ENCODE results near the gene SPATA20.
A peak's percentile ranks its signal among the peaks of the same experiment; 100 is the strongest.

Gene SPATA20

GRCh38 chr17:50540560-50541401 lies 6.2 kb upstream of the SPATA20 start:
- no peak for DNase-seq

- DNase-seq = no peak
These were observed 5.6 kb upstream of the SPATA20 start for GRCh38 chr17:50541402-50541715.

GRCh38 chr17:50541716-50542688 lies 5.0 kb upstream of the SPATA20 start:
- peak in 1 of 2 experiments; percentile 64 for DNase-seq

GRCh38 chr17:50542795-50543774 lies 3.9 kb upstream of the SPATA20 start:
- DNase-seq = no peak

GRCh38 chr17:50544516-50544915 lies 2.5 kb upstream of the SPATA20 start:
- DNase-seq = no peak

- DNase-seq = no peak
These were observed 1.7 kb upstream of the SPATA20 start for GRCh38 chr17:50545311-50545710.

- DNase-seq = no peak
These were observed 306 bp upstream of the SPATA20 start for GRCh38 chr17:50546701-50547034.

GRCh38 chr17:50547736-50548083 lies 736 bp downstream of the SPATA20 start:
- DNase-seq = no peak

- DNase-seq = no peak
These were observed 1.9 kb downstream of the SPATA20 start for GRCh38 chr17:50548831-50549230.

- no peak for DNase-seq
These were observed 2.4 kb downstream of the SPATA20 start for GRCh38 chr17:50549256-50549941.

- no peak for DNase-seq
These were observed 3.0 kb downstream of the SPATA20 start for GRCh38 chr17:50549969-50550368.

GRCh38 chr17:50550661-50551432 lies 3.9 kb downstream of the SPATA20 start:
- DNase-seq = peak; percentile 40 to 43

GRCh38 chr17:50551433-50551815 lies 4.5 kb downstream of the SPATA20 start:
- DNase-seq = no peak

GRCh38 chr17:50551884-50552283 lies 4.9 kb downstream of the SPATA20 start:
- no peak for DNase-seq

- no peak for DNase-seq
These were observed 7.2 kb downstream of the SPATA20 start for GRCh38 chr17:50554201-50554600.

- no peak for DNase-seq
These were observed 9.8 kb downstream of the SPATA20 start for GRCh38 chr17:50556803-50557202.

GRCh38 chr17:50557630-50558029 lies 10.7 kb downstream of the SPATA20 start:
- DNase-seq = no peak

- no peak for DNase-seq
These were observed 11.1 kb downstream of the SPATA20 start for GRCh38 chr17:50558091-50558490.

GRCh38 chr17:50558581-50558940 lies 11.6 kb downstream of the SPATA20 start:
- DNase-seq = no peak

GRCh38 chr17:50558941-50559614 lies 12.1 kb downstream of the SPATA20 start:
- no peak for DNase-seq

- peak; percentile 51 to 56 for DNase-seq
These were observed 12.8 kb downstream of the SPATA20 start for GRCh38 chr17:50559674-50560184.

Measured in SW 1271 (cell line).